Activated T-cell treated with anti-CD3 and anti-CD28 coated beads, Interleukin-2, amount 50 U/mL, for 1 hour (primary cell): ENCODE results near the gene CISD2.
A peak's percentile ranks its signal among the peaks of the same experiment; 100 is the strongest.
"Not testable (repeated sequence)": the region's sequence is repeated elsewhere in the genome, so short reads cannot be mapped to it uniquely, and the experiment has no call there.

Experiments
- DNase-seq: peaks from one replicate; pipeline ENCODE4 v3.0.0-alpha.2; 2020

The CISD2 gene, protein sequence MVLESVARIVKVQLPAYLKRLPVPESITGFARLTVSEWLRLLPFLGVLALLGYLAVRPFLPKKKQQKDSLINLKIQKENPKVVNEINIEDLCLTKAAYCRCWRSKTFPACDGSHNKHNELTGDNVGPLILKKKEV

DNA sequence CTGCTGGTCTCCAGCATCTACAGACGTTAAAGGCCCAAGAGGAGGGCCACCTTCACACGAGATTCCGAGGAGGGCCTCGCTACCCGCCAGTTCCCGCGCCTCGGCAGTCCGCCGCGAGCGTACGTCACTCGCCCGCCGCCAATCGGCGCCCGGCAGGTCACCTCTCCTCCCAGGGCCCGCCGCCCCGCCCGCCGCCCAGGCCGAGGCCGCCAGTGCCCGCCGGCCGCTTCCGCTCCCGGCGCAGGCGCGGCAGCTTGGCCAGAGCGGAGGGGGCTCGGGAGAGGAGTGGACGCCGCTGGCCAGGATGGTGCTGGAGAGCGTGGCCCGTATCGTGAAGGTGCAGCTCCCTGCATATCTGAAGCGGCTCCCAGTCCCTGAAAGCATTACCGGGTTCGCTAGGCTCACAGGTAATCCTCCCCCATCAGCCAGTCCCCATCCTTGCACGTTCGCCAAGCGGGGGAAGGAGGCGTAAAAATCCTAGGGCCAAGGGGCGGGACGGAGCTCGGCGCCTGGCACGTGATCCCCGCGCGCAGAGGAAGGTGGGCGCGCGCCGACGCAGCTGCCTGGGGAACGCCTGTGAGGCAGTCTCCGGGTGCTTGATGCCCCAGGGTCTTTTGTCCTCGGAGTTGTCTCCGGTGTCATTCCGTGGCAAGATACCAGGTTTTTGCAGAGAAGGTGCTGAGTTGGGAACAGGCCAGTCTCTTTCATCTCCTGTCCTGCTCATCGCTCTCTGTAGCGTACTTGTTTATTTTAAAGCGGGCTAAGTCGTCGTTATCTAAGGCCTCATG is at the start of gene CISD2:
Gene CISD2 (plus strand): TSS at position 212 of the 788 bp plus-strand sequence. CDS start 93 bp downstream, at position 305.
- peak; percentile 90 for DNase-seq

DNA sequence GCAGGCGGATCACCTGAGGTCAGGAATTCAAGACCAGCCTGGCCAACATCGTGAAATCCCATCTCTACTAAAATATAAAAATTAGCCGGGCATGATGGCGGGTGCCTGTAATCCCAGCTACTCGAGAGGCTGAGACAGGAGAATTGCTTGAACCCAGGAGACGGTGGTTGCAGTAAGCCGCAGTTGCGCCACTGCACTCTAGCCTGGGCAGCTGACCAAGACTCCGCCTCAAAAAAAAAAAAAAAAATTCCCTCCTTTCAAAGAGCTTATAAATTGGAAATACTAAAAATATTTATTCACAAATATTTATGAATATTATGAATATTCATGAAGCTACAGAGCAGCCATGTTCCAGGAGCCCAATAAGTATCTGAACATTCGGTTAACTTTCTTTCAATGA is 49.7 kb upstream of the CISD2 start:
- DNase-seq, result not testable (repeated sequence)

GRCh38 chr4:102819588-102820365 is 49.0 kb upstream of the CISD2 start:
- no peak for DNase-seq

GRCh38 chr4:102823464-102823863 is 45.3 kb upstream of the CISD2 start:
- DNase-seq, result no peak

GRCh38 chr4:102823897-102824296 is 44.9 kb upstream of the CISD2 start:
- no peak for DNase-seq

DNA sequence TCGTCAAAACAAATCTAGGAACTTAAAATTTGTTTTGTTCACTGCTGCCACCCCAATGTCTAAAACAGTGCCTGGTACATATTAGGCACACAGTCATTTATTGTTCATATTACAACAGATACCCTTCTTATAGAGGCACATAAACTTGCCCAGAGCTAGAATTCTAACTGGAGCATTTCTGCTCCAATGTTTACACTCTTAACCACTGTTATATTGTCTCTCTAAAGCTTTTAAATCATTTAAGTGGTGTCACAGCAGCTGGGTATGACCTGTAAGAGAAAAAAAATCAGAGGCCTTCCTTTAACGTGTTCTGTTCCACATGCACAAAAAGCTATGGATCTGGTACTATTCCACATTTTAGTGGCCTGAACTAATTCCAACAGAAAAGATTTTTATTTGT is 44.4 kb upstream of the CISD2 start:
- no peak for DNase-seq

DNA sequence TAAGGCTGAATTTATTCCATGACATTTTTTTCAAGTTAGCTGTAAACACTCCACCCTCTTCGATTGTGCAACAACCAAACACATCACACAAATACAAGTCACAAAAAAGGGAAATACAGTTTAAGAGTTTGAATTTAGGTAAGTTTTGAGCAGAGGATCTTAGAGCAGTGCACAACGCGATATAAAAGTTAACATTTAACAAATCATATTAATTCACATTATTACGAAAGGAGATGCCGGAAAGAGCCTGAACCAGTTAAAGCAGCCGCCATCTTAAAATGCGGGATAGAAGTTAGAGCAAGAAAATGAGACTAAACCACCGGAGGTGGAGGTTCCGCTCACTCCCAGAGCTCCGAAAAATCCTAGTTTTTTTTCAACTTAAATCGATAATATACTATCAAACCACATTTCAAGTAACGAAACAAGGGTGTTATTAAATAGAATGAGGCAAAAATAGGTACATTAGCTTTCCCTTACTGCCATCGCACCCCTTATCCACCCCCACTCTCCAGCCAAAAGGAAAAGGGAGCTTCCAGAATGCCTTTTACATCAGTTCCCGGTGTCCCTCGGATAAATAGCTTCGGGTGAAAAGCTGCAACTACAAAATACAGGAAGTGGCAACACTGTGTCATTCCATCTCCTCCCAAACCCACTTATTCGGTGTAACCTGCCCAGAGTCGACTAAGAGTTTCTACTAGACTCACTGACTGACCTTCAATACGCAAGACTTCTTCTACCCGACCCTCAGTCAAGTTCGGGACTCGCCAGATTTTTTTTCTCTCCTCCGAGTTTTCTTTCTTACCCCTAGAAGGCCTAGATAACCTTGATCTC is 43.3 kb upstream of the CISD2 start:
- DNase-seq, result no peak

GRCh38 chr4:102826105-102826889 is 42.5 kb upstream of the CISD2 start:
- DNase-seq, result no peak

GRCh38 chr4:102826890-102827673 is 41.7 kb upstream of the CISD2 start, which contains the start of gene UBE2D3:
TSS of gene UBE2D3 (minus strand) at chr4:102827551. CDS start at chr4:102826508, 1,043 bp downstream.
- peak; percentile 95 for DNase-seq

DNA sequence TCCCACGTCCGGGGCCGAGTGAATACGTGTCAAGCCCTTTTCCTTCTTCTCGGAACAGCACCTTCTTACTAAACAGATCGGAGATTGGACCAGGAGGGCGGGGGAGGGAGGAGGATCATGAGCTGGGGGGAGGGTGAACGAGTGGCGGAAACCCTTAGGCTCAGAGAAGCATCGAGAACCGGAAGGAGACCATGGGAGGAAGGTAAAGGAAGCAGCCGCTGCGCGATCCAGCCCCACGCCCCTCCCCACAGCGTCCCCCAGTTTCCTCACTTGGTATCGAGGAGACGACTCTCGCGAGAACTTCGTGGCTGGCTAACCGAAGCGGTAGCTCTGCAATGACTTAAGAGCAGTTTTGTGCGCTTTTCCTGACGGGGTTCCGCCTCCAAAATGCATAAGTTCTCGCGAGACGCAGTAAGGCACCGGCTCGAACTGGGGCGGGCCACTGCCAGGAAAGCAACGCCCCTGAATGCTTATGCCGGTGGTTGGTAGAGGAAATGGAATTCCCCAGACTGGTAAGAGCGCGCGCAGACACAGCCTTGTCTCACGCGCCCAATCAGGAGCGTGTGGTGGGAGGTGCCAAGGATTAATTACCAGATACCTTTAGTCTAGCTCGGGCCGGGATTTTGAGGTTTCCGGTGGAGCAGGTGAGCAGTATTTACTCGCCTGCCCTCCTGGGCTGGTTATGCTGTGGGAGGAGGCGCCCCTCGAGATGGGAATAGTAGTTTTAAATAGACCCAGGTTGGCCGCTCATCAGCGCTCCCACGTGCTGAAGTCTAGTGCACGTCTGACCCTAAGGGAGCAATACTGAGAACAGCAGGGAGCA is 40.9 kb upstream of the CISD2 start:
- DNase-seq, result peak; percentile 94

- no peak for DNase-seq
Measured at GRCh38 chr4:102828497-102828808, 40.3 kb upstream of the CISD2 start.

DNA sequence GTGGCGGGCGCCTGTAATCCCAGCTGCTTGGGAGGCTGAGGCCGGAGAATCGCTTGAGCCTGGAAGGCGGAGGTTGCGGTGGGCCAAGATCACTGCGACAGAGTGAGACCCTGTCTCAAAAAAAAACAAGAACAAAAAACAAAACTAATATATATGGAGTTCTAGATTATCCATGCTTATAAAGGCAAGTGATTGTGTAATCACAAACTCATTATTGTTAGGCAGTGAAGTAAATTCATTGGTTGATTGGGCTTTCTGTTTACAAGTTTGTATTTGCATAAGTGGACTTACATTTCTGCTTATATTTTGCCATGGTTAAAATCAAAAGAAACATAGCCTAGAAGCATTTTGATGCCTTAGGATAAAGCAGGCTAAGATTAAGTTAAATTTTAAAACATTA is 39.0 kb upstream of the CISD2 start:
- no peak for DNase-seq

- DNase-seq, result no peak
Measured at GRCh38 chr4:102832105-102832504, 36.7 kb upstream of the CISD2 start.

GRCh38 chr4:102832667-102833066 is 36.1 kb upstream of the CISD2 start:
- DNase-seq, result no peak

GRCh38 chr4:102836596-102836995 is 32.2 kb upstream of the CISD2 start:
- no peak for DNase-seq

DNA sequence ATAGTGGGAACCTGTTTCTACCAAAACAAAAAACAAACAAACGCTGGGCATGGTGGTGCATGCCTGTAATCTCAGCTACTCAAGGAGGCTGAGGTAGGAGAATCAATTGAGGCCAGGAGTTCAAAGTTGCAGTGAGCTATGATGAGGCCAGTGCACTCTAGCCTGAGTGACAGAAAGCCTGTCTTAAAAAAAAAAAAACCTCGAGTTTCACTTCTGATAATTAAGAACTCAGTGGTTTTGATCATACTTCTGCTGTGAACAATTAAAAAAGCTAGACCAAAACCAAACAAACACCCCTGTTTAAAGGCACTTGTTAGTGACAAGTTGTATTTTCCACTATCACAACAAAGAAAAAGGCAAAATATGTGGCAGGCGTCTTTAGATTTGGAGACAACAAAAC is 26.4 kb upstream of the CISD2 start:
- DNase-seq, result no peak

- DNase-seq, result no peak
Measured at GRCh38 chr4:102843273-102843672, 25.5 kb upstream of the CISD2 start.

DNA sequence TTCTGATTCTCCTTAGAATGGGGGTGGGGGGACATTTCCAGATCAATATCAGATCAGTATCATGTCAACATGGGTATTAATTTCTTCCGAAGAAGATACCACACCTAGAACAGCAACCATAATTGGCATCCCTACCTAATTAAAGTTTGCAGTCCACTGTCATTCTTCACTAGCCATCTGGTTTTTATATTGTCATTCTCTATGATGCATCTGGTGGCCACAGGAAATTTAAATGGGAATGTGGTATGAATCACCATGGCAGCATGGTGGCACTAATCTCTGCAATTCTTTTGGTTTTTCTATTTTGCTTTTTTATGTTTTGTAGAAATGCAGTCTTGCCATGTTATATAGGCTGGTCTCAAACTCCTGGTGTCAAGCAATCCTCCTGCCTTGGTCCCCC is 24.9 kb upstream of the CISD2 start:
- DNase-seq, result no peak

GRCh38 chr4:102847687-102848086 is 21.1 kb upstream of the CISD2 start:
- no peak for DNase-seq

DNA sequence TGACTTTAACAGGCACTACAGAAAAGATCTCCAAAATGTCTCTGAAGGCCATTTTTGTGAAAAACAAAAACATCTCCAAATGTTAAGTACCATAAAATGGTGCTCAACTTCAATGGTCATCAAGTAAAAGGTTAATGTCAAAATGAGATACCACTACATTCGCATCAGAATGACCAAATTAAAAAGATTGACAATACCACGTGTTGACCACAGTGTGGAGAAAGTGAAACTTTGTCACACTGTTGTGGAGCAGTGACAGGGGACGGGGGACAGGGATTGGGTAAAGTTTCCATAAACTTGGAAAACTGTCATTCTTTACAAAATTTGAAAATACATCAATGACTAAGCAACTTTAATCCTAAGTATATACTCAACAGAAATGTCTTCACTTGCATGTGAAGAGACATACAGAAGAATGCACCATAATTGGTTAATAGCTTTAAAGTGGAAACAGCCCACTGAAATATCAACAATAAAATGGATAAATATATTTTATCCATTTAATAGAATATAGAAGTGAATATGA is 19.1 kb upstream of the CISD2 start:
- no peak for DNase-seq
